ENCODE data around the gene PPCDC. TPM values are rescaled to one million over a fixed set of nuclear protein-coding genes. Genes with fewer than 3 reads are reported as not detected.

Gene PPCDC
- total RNA-seq, 1 experiment from 2014 or later, result 14.7 TPM

DNA sequence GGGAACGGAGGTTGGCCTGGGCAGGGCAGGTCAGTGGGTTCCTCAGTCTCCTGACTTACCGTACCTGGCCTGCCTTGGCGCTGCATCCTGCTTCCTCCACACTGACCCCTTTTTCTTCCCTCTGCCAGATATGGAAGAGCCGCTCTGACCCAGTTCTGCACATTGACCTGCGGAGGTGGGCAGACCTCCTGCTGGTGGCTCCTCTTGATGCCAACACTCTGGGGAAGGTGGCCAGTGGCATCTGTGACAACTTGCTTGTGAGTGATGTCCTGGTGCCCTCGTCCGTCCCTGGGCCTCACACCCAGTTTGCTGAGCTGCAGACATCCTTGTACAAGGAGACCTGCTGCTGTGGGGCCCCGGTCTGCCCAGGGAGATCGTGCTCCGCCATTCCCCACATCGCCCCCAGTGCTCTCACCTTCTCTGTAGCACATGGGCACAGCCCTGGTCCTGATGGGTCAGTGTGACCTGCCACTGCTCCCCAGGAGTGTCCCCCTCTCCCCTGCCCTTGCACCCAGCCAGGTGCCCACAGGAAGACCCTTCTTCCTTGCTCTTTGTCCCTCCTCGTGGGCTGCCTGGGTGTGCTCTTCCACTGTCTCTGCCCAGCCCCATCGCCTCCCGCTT lies 21.0 kb downstream of the PPCDC start:
- no peak overlapping the region for H3K4me3 Mint-ChIP-seq (ENCODE audit: unreplicated experiment)
- TF ChIP-seq, protein P1, sequence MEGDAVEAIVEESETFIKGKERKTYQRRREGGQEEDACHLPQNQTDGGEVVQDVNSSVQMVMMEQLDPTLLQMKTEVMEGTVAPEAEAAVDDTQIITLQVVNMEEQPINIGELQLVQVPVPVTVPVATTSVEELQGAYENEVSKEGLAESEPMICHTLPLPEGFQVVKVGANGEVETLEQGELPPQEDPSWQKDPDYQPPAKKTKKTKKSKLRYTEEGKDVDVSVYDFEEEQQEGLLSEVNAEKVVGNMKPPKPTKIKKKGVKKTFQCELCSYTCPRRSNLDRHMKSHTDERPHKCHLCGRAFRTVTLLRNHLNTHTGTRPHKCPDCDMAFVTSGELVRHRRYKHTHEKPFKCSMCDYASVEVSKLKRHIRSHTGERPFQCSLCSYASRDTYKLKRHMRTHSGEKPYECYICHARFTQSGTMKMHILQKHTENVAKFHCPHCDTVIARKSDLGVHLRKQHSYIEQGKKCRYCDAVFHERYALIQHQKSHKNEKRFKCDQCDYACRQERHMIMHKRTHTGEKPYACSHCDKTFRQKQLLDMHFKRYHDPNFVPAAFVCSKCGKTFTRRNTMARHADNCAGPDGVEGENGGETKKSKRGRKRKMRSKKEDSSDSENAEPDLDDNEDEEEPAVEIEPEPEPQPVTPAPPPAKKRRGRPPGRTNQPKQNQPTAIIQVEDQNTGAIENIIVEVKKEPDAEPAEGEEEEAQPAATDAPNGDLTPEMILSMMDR (IDR thresholded peaks at IDR 0.05; ENCODE audit: insufficient read depth in 1 of 2, low read depth in 1 of 2, low read length in 1 of 2, severe bottlenecking in 1 of 2, unreplicated experiment in 1 of 2), result no peak
- no peaks in the 10 kb centered on the region for H3K9me3 ChIP-seq
- POLR2A ChIA-PET, result interaction anchor here (0.6 to 1.1 kb wide), 2 partner anchors 21 kb away, joined by 3 to 5 read pairs; partner anchors contain the start of gene PPCDC
- H3K9me3 Mint-ChIP-seq (ENCODE audit: unreplicated experiment), result no peaks in the 10 kb centered on the region
- H3K27me3 ChIP-seq (replicated peaks; ENCODE audit: control insufficient read depth, insufficient read depth, low read length), result no peaks in the 10 kb centered on the region
- BruUV-seq (replicated peaks), result no TSS peak
- H3K4me1 ChIP-seq, result peaks cover 25% of the 10 kb centered on the region
- H3K27ac Mint-ChIP-seq (ENCODE audit: unreplicated experiment), result peak overlapping the region; percentile 82
- H3K4me3 ChIP-seq (ENCODE audit: low read depth, low read length), result no peak overlapping the region
- CTCF ChIA-PET, result interaction anchor here (0.9 to 2.5 kb wide), 4 partner anchors 10 to 157 kb away, joined by 3 to 25 read pairs (median 4); partner anchors contain the start of gene C15orf39
- no peaks in the 10 kb centered on the region for H3K36me3 Mint-ChIP-seq (ENCODE audit: insufficient read depth, unreplicated experiment)
- peaks cover 26% of the 10 kb centered on the region for H3K4me1 Mint-ChIP-seq (ENCODE audit: low read depth, unreplicated experiment)
- intact Hi-C loops (cut with micrococcal nuclease; ENCODE audit: unreplicated experiment), result no loop called here
- H3K27me3 Mint-ChIP-seq (ENCODE audit: insufficient read depth, unreplicated experiment), result no peaks in the 10 kb centered on the region
- no peaks in the 10 kb centered on the region; the same call in 1 of the 2 replicates for H3K36me3 ChIP-seq (ENCODE audit: control insufficient read depth, insufficient read depth, low read length)
- DNase-seq, result no peak

DNA sequence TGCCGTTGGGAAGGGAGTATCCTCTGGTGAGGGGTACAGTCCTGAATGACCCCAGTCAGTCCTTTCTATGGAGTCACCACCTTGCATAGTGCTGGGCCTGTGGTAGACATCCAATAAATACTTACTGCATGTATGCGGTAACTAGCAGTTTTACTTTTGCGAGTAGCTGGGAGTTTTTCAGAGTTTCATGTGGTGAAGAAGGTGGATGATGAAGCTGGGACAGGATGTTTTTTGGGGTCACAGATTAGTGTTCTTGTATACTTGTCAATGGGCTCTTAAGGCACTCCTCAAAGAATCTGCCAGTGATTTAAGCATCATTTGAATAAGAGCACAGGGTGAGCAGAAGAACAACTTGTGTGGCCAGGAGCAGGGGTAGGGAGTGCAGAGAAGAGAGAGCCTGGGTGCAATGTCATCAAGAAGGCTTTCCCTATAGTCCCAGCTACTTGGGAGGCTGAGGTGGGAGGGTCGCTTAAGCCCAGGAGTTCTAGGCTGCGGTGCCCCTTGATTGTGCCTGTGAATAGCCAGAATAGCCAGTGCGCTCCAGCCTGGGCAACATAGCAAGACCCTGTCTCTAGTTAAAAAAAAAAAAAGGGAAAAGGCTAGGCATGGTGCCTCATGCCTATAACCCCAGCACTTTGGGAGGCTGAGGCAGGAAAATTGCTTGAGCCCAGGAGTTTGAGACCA lies 22.1 kb downstream of the PPCDC start:
- H3K9me3 ChIP-seq, result no peaks in the 10 kb centered on the region
- H3K4me1 Mint-ChIP-seq (ENCODE audit: low read depth, unreplicated experiment), result peaks cover 22% of the 10 kb centered on the region
- no peak for DNase-seq
- no peaks in the 10 kb centered on the region for H3K27me3 ChIP-seq (replicated peaks; ENCODE audit: control insufficient read depth, insufficient read depth, low read length)
- intact Hi-C loops (cut with micrococcal nuclease; ENCODE audit: unreplicated experiment), result no loop called here
- no peak overlapping the region for H3K4me3 ChIP-seq (ENCODE audit: low read depth, low read length)
- H3K4me3 Mint-ChIP-seq (ENCODE audit: unreplicated experiment), result no peak overlapping the region
- no peaks in the 10 kb centered on the region for H3K36me3 Mint-ChIP-seq (ENCODE audit: insufficient read depth, unreplicated experiment)
- no TSS peak for BruUV-seq (replicated peaks)
- H3K27ac Mint-ChIP-seq (ENCODE audit: unreplicated experiment), result no peak overlapping the region
- H3K36me3 ChIP-seq (ENCODE audit: control insufficient read depth, insufficient read depth, low read length), result no peaks in the 10 kb centered on the region; the same call in 1 of the 2 replicates
- ChIA-PET POLR2A (no interaction called here), CTCF (no interaction called here)
- no peaks in the 10 kb centered on the region for H3K9me3 Mint-ChIP-seq (ENCODE audit: unreplicated experiment)
- TF ChIP-seq, protein P1 (IDR thresholded peaks at IDR 0.05; ENCODE audit: insufficient read depth in 1 of 2, low read depth in 1 of 2, low read length in 1 of 2, severe bottlenecking in 1 of 2, unreplicated experiment in 1 of 2), result no peak
- peaks cover 23% of the 10 kb centered on the region for H3K4me1 ChIP-seq
- H3K27me3 Mint-ChIP-seq (ENCODE audit: insufficient read depth, unreplicated experiment), result no peaks in the 10 kb centered on the region

DNA sequence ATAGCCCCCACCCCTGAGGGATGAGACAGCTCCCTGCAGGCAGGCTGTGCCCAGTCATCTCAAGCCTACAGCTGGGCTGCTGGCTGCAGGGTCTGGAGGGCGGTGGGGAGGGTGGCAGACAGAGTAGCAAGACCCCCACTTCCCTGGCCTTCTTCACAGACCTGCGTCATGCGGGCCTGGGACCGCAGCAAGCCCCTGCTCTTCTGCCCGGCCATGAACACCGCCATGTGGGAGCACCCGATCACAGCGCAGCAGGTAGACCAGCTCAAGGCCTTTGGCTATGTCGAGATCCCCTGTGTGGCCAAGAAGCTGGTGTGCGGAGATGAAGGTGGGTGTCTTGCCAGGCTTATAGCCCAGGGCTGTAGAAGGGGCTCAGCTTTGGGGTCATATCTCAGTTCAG lies 25.0 kb downstream of the PPCDC start:
- Histone ChIP-seq H3K4me1 (peaks cover 18% of the 10 kb centered on the region), H3K27me3 (replicated peaks; ENCODE audit: control insufficient read depth, insufficient read depth, low read length) (no peaks in the 10 kb centered on the region), H3K36me3 (ENCODE audit: control insufficient read depth, insufficient read depth, low read length) (no peaks in the 10 kb centered on the region; the same call in 1 of the 2 replicates), H3K4me3 (ENCODE audit: low read depth, low read length) (no peak overlapping the region), H3K9me3 (no peaks in the 10 kb centered on the region)
- ChIA-PET POLR2A (no interaction called here), CTCF (interaction anchor here (0.9 kb wide), 1 partner anchor 25 kb away, joined by 3 read pairs; no protein-coding TSS in a partner anchor)
- no peaks in the 10 kb centered on the region for H3K9me3 Mint-ChIP-seq (ENCODE audit: unreplicated experiment)
- BruUV-seq (replicated peaks), result no TSS peak
- no peak for DNase-seq
- H3K4me3 Mint-ChIP-seq (ENCODE audit: unreplicated experiment), result no peak overlapping the region
- no peaks in the 10 kb centered on the region for H3K27me3 Mint-ChIP-seq (ENCODE audit: insufficient read depth, unreplicated experiment)
- intact Hi-C loops (cut with micrococcal nuclease; ENCODE audit: unreplicated experiment), result no loop called here
- no peak overlapping the region for H3K27ac Mint-ChIP-seq (ENCODE audit: unreplicated experiment)
- H3K4me1 Mint-ChIP-seq (ENCODE audit: low read depth, unreplicated experiment), result peaks cover 10% of the 10 kb centered on the region
- H3K36me3 Mint-ChIP-seq (ENCODE audit: insufficient read depth, unreplicated experiment), result no peaks in the 10 kb centered on the region
- TF ChIP-seq, protein P1 (IDR thresholded peaks at IDR 0.05; ENCODE audit: insufficient read depth in 1 of 2, low read depth in 1 of 2, low read length in 1 of 2, severe bottlenecking in 1 of 2, unreplicated experiment in 1 of 2), result no peak
